Measurements from ENCODE around the gene ZNF511.

DNA sequence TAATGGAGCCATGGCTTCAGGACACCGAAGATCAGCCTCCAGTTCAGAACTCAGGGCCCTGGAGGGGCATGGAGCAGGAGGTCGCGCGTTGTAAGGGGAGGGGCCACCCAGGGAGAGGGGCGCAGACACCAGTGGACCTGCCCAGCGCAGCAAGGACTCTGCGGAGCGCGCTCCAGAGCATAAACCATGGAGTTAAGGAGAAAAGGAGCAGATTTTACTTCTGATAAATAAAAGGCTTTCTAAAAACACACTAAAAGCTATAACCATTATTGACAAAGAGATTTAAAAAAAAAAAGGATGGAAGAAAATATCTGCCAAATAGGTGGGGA, 17.5 kb downstream of the ZNF511 start:
- TF ChIP-seq, protein P1, sequence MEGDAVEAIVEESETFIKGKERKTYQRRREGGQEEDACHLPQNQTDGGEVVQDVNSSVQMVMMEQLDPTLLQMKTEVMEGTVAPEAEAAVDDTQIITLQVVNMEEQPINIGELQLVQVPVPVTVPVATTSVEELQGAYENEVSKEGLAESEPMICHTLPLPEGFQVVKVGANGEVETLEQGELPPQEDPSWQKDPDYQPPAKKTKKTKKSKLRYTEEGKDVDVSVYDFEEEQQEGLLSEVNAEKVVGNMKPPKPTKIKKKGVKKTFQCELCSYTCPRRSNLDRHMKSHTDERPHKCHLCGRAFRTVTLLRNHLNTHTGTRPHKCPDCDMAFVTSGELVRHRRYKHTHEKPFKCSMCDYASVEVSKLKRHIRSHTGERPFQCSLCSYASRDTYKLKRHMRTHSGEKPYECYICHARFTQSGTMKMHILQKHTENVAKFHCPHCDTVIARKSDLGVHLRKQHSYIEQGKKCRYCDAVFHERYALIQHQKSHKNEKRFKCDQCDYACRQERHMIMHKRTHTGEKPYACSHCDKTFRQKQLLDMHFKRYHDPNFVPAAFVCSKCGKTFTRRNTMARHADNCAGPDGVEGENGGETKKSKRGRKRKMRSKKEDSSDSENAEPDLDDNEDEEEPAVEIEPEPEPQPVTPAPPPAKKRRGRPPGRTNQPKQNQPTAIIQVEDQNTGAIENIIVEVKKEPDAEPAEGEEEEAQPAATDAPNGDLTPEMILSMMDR (IDR thresholded peaks at IDR 0.05 in 8 of 11, conservative IDR thresholded peaks at IDR 0.05 in 3 of 11), result no peak
- TF ChIP-seq POLR2A (IDR thresholded peaks at IDR 0.05), result no peak
